ENCODE data around the gene MADD.

DNA sequence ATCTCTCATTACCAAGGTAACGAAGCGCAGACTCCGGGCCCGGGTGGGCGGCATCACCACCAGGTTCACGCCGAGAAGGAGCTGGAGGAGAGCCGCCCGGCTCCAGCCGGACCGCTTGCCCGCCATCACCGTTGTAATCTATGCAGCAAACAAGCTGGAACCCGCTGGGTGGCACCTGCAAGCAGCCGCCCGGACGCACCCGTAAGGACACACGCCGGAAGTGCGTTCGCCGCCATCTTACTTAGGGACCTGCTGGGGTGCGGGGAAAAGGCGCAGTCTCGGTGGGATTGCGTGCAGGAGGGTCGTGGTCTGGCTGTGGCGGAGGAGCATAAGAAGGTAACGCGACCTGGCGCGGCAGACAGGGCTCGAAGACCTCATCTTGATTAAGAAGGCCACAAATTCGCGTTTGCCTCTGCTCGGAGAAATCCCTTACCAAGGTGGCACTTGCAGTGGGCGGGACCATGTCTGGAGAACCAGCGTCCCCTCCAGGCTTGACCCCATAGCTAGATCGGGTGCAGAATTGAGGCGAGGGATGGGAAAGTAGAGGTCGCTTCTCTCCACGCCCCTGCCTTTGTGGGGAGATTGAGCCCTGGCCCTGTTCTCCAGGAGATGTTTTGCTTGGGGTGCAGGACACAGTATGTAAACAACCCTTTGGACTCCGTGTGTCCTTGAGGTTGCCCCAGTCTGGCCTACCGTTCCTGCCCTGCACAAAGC, 21.1 kb upstream of the MADD start, which contains the start of gene ACP2:
- TF ChIP-seq, protein P1, sequence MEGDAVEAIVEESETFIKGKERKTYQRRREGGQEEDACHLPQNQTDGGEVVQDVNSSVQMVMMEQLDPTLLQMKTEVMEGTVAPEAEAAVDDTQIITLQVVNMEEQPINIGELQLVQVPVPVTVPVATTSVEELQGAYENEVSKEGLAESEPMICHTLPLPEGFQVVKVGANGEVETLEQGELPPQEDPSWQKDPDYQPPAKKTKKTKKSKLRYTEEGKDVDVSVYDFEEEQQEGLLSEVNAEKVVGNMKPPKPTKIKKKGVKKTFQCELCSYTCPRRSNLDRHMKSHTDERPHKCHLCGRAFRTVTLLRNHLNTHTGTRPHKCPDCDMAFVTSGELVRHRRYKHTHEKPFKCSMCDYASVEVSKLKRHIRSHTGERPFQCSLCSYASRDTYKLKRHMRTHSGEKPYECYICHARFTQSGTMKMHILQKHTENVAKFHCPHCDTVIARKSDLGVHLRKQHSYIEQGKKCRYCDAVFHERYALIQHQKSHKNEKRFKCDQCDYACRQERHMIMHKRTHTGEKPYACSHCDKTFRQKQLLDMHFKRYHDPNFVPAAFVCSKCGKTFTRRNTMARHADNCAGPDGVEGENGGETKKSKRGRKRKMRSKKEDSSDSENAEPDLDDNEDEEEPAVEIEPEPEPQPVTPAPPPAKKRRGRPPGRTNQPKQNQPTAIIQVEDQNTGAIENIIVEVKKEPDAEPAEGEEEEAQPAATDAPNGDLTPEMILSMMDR (IDR thresholded peaks at IDR 0.05; ENCODE audit: poor library complexity, severe bottlenecking): peak; percentile 64
- TF ChIP-seq, protein P2, sequence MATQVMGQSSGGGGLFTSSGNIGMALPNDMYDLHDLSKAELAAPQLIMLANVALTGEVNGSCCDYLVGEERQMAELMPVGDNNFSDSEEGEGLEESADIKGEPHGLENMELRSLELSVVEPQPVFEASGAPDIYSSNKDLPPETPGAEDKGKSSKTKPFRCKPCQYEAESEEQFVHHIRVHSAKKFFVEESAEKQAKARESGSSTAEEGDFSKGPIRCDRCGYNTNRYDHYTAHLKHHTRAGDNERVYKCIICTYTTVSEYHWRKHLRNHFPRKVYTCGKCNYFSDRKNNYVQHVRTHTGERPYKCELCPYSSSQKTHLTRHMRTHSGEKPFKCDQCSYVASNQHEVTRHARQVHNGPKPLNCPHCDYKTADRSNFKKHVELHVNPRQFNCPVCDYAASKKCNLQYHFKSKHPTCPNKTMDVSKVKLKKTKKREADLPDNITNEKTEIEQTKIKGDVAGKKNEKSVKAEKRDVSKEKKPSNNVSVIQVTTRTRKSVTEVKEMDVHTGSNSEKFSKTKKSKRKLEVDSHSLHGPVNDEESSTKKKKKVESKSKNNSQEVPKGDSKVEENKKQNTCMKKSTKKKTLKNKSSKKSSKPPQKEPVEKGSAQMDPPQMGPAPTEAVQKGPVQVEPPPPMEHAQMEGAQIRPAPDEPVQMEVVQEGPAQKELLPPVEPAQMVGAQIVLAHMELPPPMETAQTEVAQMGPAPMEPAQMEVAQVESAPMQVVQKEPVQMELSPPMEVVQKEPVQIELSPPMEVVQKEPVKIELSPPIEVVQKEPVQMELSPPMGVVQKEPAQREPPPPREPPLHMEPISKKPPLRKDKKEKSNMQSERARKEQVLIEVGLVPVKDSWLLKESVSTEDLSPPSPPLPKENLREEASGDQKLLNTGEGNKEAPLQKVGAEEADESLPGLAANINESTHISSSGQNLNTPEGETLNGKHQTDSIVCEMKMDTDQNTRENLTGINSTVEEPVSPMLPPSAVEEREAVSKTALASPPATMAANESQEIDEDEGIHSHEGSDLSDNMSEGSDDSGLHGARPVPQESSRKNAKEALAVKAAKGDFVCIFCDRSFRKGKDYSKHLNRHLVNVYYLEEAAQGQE (IDR thresholded peaks at IDR 0.05; ENCODE audit: borderline replicate concordance): peak; percentile 87
- TF ChIP-seq POLR2AphosphoS5 (IDR thresholded peaks at IDR 0.05): peak; percentile 95
- TF ChIP-seq EZH2 (IDR thresholded peaks at IDR 0.05; ENCODE audit: borderline replicate concordance, insufficient read depth, low read length, poor library complexity, severe bottlenecking): no peak
- TF ChIP-seq EP300 (conservative IDR thresholded peaks at IDR 0.05; ENCODE audit: poor library complexity, severe bottlenecking): peak; percentile 59
- peak; percentile 99 for TF ChIP-seq TAF1 (IDR thresholded peaks at IDR 0.05; ENCODE audit: low read depth)
- TF ChIP-seq SMC3 (conservative IDR thresholded peaks at IDR 0.05; ENCODE audit: poor library complexity): peak; percentile 67
